Panc1 (cell line): ENCODE data around the gene GUCY1A2. TPM values are rescaled to one million over a fixed set of nuclear protein-coding genes. Genes with fewer than 3 reads are reported as not detected.
"Not testable (repeated sequence)": the region's sequence is repeated elsewhere in the genome, so short reads cannot be mapped to it uniquely, and the experiment has no call there.

ENCODE experiments used
- ATAC-seq: fragments of 200-7000 bp; cut with Tn5 transposase; 2 replicates; pipeline ENCODE4 v1.9.1; 2020; ENCODE audit warnings: mild to moderate bottlenecking, moderate library complexity
- Bru-seq: library from RNA; stranded (reverse); fragments of 400-500 nt; gene quantifications from one replicate; lab custom pipeline; 2021; lab: Mats Ljungman, UMichigan
- BruChase-seq, 2 experiments: library from RNA; stranded (reverse); fragments of 400-500 nt; gene quantifications; one replicate each; lab custom pipeline; 2021; lab: Mats Ljungman, UMichigan
- BruUV-seq: library from RNA; stranded (reverse); fragments of 400-500 nt; replicated peaks from 2 replicates; lab custom pipeline; 2021; lab: Mats Ljungman, UMichigan
- CTCF ChIA-PET: fragments of 300-600 bp; sonication (Branson Sonifier 250); formaldehyde crosslinking; loops from one replicate; lab custom pipeline; 2022; ENCODE audit warnings: antibody characterized with exemption; lab: Charles Lee
- POLR2A ChIA-PET: fragments of 300-600 bp; sonication (Branson Sonifier 250); formaldehyde crosslinking; loops from one replicate; lab custom pipeline; 2022; ENCODE audit warnings: antibody characterized with exemption; lab: Charles Lee
- DNase-seq: peaks from one replicate; pipeline ENCODE4 v3.0.0-alpha.2; 2010; ENCODE audit warnings: low read depth, low spot score
- H3K27ac ChIP-seq: 2 replicates; pipeline ENCODE4 v1.5.1; 2011; ENCODE audit warnings: mild to moderate bottlenecking, low read length, inconsistent platforms
- H3K27me3 ChIP-seq: fragments of 200-500 bp; sonication (Bioruptor generic); 2 replicates; pipeline ENCODE4 v1.6.0; 2014; ENCODE audit warnings: low read length, inconsistent platforms; ENCODE audit not compliant: control insufficient read depth, insufficient read depth
- H3K36me3 ChIP-seq: fragments of 200-500 bp; sonication (Bioruptor generic); 2 replicates; pipeline ENCODE4 v1.5.1; 2014; ENCODE audit warnings: inconsistent platforms, mild to moderate bottlenecking, low read length, moderate library complexity; ENCODE audit not compliant: control insufficient read depth, insufficient read depth
- H3K4me1 ChIP-seq: 2 replicates; pipeline ENCODE4 v1.5.1; 2011; ENCODE audit warnings: inconsistent platforms, mild to moderate bottlenecking, low read length, moderate library complexity; ENCODE audit not compliant: control insufficient read depth, insufficient read depth
- H3K4me3 ChIP-seq, 2 experiments: 2 replicates each; pipeline ENCODE4 v1.5.1; 2011 to 2012; ENCODE audit warnings: low read depth in 2 of 2, low read length in 2 of 2, mild to moderate bottlenecking in 2 of 2, inconsistent platforms in 1 of 2, moderate library complexity in 1 of 2
- H3K9me3 ChIP-seq: fragments of 200-500 bp; sonication (Bioruptor generic); 2 replicates; pipeline ENCODE4 v1.5.1; 2014; ENCODE audit warnings: low read depth, mild to moderate bottlenecking, inconsistent platforms, low read length, moderate library complexity; ENCODE audit not compliant: control insufficient read depth, insufficient read depth
- CTCF ChIP-seq: fragments of 450-650 bp; IDR thresholded peaks from 2 replicates; pipeline ENCODE4 v1.5.1; 2017; ENCODE audit warnings: mild to moderate bottlenecking
- POLR2AphosphoS5 ChIP-seq: IDR thresholded peaks from 2 replicates; pipeline ENCODE4 v1.6.1; 2012; ENCODE audit warnings: mild to moderate bottlenecking, low read depth, low read length, moderate library complexity
- REST ChIP-seq, 2 experiments: IDR thresholded peaks; 2 replicates each; pipeline ENCODE4 v1.6.1; 2011 to 2012; ENCODE audit warnings: low read depth in 2 of 2, control low read depth in 1 of 2, low read length in 1 of 2, mild to moderate bottlenecking in 1 of 2, moderate library complexity in 1 of 2; ENCODE audit not compliant: insufficient read depth in 1 of 2
- SIN3A ChIP-seq: IDR thresholded peaks from 2 replicates; pipeline ENCODE4 v1.6.1; 2012; ENCODE audit warnings: low read depth, mild to moderate bottlenecking, low read length, moderate library complexity, borderline replicate concordance; ENCODE audit not compliant: insufficient read depth
- TCF7L2 ChIP-seq: IDR thresholded peaks from 2 replicates; pipeline ENCODE4 v1.6.1; 2011; ENCODE audit warnings: mild to moderate bottlenecking, low read depth, low read length, inconsistent platforms
- in situ Hi-C: cut with HindIII; loops from 2 replicates; pipeline ENCODE4 v1.10.0; 2016; ENCODE audit warnings: low sequenced_read_pairs, low pct_unique_long_range_greater_than_20kb
- intact Hi-C: fragments of 100-400 bp; cut with micrococcal nuclease; formaldehyde crosslinking; loops from one replicate; pipeline ENCODE4 v1.10.0; 2022; ENCODE audit not compliant: unreplicated experiment
- long read RNA-seq: library from polyadenylated mRNA; unstranded; transcript quantifications from one replicate; pipeline ENCODE4 v2.0.0, GENCODE V29; 2021; ENCODE audit not compliant: unreplicated experiment
- polyA plus RNA-seq: library from polyadenylated mRNA; unstranded; fragments of >200 nt; gene quantifications from one replicate; pipeline ENCODE4 v1.2.1, GENCODE V29; 2012; ENCODE audit warnings: missing spikeins; ENCODE audit not compliant: insufficient read length
- total RNA-seq: library from RNA; stranded (reverse); gene quantifications from one replicate; pipeline ENCODE4 v1.2.1, GENCODE V29; 2021; ENCODE audit not compliant: unreplicated experiment

Gene GUCY1A2
- total RNA-seq (1.9 TPM), Bru-seq, nascent RNA (percentile 35 among the genes with signal in this experiment), BruChase-seq, experiment 1, labeled RNA remaining after a 2-hour chase (percentile 29 among the genes with signal in this experiment), BruChase-seq, experiment 2, labeled RNA remaining after a 6-hour chase (percentile 33 among the genes with signal in this experiment)
- polyA plus RNA-seq = 1.2 TPM
- long read RNA-seq, full-length matches to known transcripts = 2 of 2 reads
- long read RNA-seq, partial matches to known transcripts = 0 of 2 reads
- long read RNA-seq, other reads (novel, unspliced or antisense) = 0 of 2 reads

- DNase-seq (no peak), ATAC-seq (peak; percentile 43)
- H3K27me3 ChIP-seq = peaks cover 26% of the 10 kb centered on the region
- H3K36me3 ChIP-seq = no peaks in the 10 kb centered on the region
- in situ Hi-C loops = no loop called here
- no peak within 1 kb of the TSS for H3K27ac ChIP-seq
- peaks cover 5% of the 10 kb centered on the region for H3K4me1 ChIP-seq
- H3K9me3 ChIP-seq = no peaks in the 10 kb centered on the region
- CTCF ChIA-PET = no interaction called here
- TF ChIP-seq SIN3A = no peak
- no peak for TF ChIP-seq REST (IDR thresholded peaks at IDR 0.05; ENCODE audit: insufficient read depth in 1 of 2, low read depth in 2 of 2, low read length in 1 of 2)
- TF ChIP-seq CTCF = no peak
- TF ChIP-seq TCF7L2 = no peak
- TF ChIP-seq POLR2AphosphoS5 = no peak
- POLR2A ChIA-PET = no interaction called here
- no TSS peak for BruUV-seq
- H3K4me3 ChIP-seq = peak within 1 kb of the TSS; percentile 41 to 54
- intact Hi-C loops = loop anchor here (5.0 kb wide), 1 partner anchor 296 kb away; no protein-coding TSS in a partner anchor
Observed at GRCh38 chr11:107018219-107018901, at the start of gene GUCY1A2. Gene GUCY1A2 (minus strand): TSS chr11:107018476. CDS start chr11:107018055, 421 bp downstream.

- no TSS peak for BruUV-seq
- Histone ChIP-seq H3K27ac (no peak overlapping the region), H3K4me3 (no peak overlapping the region), H3K27me3 (no peaks in the 10 kb centered on the region), H3K4me1 (no peaks in the 10 kb centered on the region), H3K9me3 (peaks cover 10% of the 10 kb centered on the region; the same call in 1 of the 2 replicates), H3K36me3 (no peaks in the 10 kb centered on the region)
- ATAC-seq = no peak
- ChIA-PET CTCF (no interaction called here), POLR2A (no interaction called here)
- intact Hi-C loops (no loop called here), in situ Hi-C loops (no loop called here)
- no peak for TF ChIP-seq CTCF
- TF ChIP-seq POLR2AphosphoS5 = no peak
- no peak for TF ChIP-seq REST (IDR thresholded peaks at IDR 0.05; ENCODE audit: insufficient read depth in 1 of 2, low read depth in 2 of 2, low read length in 1 of 2)
- no peak for TF ChIP-seq SIN3A
- no peak for DNase-seq
Observed at GRCh38 chr11:107054391-107054790, 36.1 kb upstream of the GUCY1A2 start.

DNA sequence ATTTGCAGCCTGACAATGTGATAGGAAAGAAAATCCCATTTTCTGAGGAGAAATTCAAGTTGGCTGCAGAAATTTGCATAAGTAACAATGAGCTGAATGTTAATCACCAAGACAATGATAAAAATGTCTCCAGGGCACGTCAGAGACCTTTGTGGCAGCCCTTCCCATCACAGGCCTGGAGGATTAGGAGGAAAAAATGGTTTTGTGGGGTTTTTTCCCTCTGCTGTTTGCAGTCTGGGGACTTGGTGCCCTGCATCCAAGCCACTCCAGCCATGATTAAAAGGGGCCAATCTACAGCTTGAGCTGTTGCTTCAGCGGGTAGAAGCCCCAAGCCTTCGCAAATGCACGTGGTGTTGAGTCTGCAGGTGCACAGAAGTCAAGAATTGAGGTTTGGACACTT, 33.1 kb upstream of the GUCY1A2 start:
- H3K27ac ChIP-seq, CTCF ChIA-PET, H3K4me1 ChIP-seq, ATAC-seq, H3K4me3 ChIP-seq, DNase-seq, H3K36me3 ChIP-seq, H3K27me3 ChIP-seq, in situ Hi-C loops, BruUV-seq, POLR2A ChIA-PET, intact Hi-C loops, H3K9me3 ChIP-seq: not testable (repeated sequence)
